Subcutaneous preadipocyte (primary cell): ENCODE data around the gene DUXA. TPM values are rescaled to one million over a fixed set of nuclear protein-coding genes. Genes with fewer than 3 reads are reported as not detected.

ENCODE experiments used
- small RNA-seq: library from RNA; depleted of rRNA; stranded (forward); fragments of <200 nt; gene quantifications from one replicate; pipeline ENCODE3, GENCODE V24; 2012
- total RNA-seq: library from RNA; depleted of rRNA; stranded (reverse); fragments of >200 nt; gene quantifications from 2 replicates; pipeline ENCODE4 v1.2.3, GENCODE V29; 2012

DUXA gene
- not detected in 2 replicates for total RNA-seq

GRCh38 chr19:57167385-57167784 lies at the start of gene DUXA:
TSS of gene DUXA (minus strand) at chr19:57167485. CDS start at chr19:57167443, 42 bp downstream.

GRCh38 chr19:57191141-57192076 lies 24.1 kb upstream of the DUXA start, which contains the start of gene ZNF264:
TSS of gene ZNF264 (plus strand) at chr19:57191500. CDS start at chr19:57191914, 414 bp downstream.

Small RNAs within 50 kb of the gene (small RNA-seq; reads per million reads assigned to genes)
- gene AC025588.3 = not detected

Other genes with a start within 250 kb of the DUXA start
- not detected in 2 replicates for gene USP29, start 47.5 kb downstream of the DUXA start, total RNA-seq
- not detected in 2 replicates for gene ZIM3, start 22.3 kb downstream of the DUXA start, total RNA-seq
- gene ZNF264, start 24.0 kb upstream of the DUXA start, total RNA-seq = 12.5 and 18.4 TPM in 2 replicates
- gene AURKC, start 63.5 kb upstream of the DUXA start, total RNA-seq = 0.39 and 0.73 TPM in 2 replicates
- 16.2 and 17.4 TPM in 2 replicates for gene ZNF805, start 73.1 kb upstream of the DUXA start, total RNA-seq
- gene ZNF460, start 113.0 kb upstream of the DUXA start, total RNA-seq = 44.2 and 54.4 TPM in 2 replicates
- 5.9 and 7.0 TPM in 2 replicates for gene ZNF543, start 153.0 kb upstream of the DUXA start, total RNA-seq
- 6.2 and 6.5 TPM in 2 replicates for gene ZNF304, start 183.8 kb upstream of the DUXA start, total RNA-seq
- 4.5 and 7.3 TPM in 2 replicates for gene TRAPPC2B, start 196.1 kb upstream of the DUXA start, total RNA-seq
- gene ZNF547, start 196.1 kb upstream of the DUXA start, total RNA-seq = 0.73 and 1.8 TPM in 2 replicates
- gene ZNF548, start 222.4 kb upstream of the DUXA start, total RNA-seq = 10.9 and 11.0 TPM in 2 replicates
- 7.3 and 8.8 TPM in 2 replicates for gene ZNF17, start 243.7 kb upstream of the DUXA start, total RNA-seq